Fibroblast of the aortic adventitia (primary cell): ENCODE results near the gene CTAG1B. TPM values are rescaled to one million over a fixed set of nuclear protein-coding genes. Genes with fewer than 3 reads are reported as not detected.

Experiments used
- DNase-seq: peaks from one replicate; pipeline ENCODE4 v3.0.0-alpha.2; 2010; ENCODE audit warnings: low read depth
- H3K4me3 ChIP-seq: 2 replicates; pipeline ENCODE4 v1.5.1; 2011; ENCODE audit warnings: low read depth, mild to moderate bottlenecking, control low read depth, low read length, moderate library complexity
- total RNA-seq: library from RNA; depleted of rRNA; stranded (reverse); fragments of >200 nt; gene quantifications from 2 replicates; pipeline ENCODE4 v1.2.3, GENCODE V29; 2012; ENCODE audit warnings: low replicate concordance
- TF ChIP-seq, protein P1 (sequence below): IDR thresholded peaks from 2 replicates; pipeline ENCODE4 v1.5.1; 2011; ENCODE audit warnings: mild to moderate bottlenecking, low read length, control low read depth, inconsistent platforms; ENCODE audit not compliant: insufficient read depth

The CTAG1B gene
- total RNA-seq, 1 donor, result not detected

- DNase-seq, result no peak
- H3K4me3 ChIP-seq, result no peak overlapping the region
- TF ChIP-seq, protein P1, sequence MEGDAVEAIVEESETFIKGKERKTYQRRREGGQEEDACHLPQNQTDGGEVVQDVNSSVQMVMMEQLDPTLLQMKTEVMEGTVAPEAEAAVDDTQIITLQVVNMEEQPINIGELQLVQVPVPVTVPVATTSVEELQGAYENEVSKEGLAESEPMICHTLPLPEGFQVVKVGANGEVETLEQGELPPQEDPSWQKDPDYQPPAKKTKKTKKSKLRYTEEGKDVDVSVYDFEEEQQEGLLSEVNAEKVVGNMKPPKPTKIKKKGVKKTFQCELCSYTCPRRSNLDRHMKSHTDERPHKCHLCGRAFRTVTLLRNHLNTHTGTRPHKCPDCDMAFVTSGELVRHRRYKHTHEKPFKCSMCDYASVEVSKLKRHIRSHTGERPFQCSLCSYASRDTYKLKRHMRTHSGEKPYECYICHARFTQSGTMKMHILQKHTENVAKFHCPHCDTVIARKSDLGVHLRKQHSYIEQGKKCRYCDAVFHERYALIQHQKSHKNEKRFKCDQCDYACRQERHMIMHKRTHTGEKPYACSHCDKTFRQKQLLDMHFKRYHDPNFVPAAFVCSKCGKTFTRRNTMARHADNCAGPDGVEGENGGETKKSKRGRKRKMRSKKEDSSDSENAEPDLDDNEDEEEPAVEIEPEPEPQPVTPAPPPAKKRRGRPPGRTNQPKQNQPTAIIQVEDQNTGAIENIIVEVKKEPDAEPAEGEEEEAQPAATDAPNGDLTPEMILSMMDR, result no peak
These were observed 11.7 kb downstream of the CTAG1B start for GRCh38 chrX:154607370-154607769.

DNA sequence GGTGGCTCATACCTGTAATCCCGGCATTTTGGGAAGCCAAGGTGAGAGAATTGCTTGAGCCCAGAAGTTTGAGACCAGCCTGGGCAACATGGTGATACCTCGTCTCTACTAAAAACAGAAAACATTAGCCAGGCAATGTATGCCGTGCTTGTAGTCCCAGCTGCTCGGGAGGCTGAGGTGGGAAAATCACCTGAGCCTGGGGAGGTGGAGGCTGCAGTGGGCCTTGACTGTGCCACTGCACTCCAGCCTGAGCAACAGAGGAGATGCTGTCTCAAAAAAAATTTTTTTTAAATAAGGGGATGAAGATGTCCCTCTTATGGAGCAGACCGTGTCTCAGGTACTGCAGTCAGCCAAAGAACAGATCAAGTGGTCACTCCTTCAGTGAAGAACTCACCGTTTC lies 13.5 kb downstream of the CTAG1B start:
- DNase-seq, result no peak
- H3K4me3 ChIP-seq, result no peak overlapping the region
- TF ChIP-seq, protein P1, result no peak

GRCh38 chrX:154603438-154604430 lies 15.3 kb downstream of the CTAG1B start:
- TF ChIP-seq, protein P1, result no peak
- H3K4me3 ChIP-seq, result no peak overlapping the region
- peak; percentile 69 for DNase-seq

DNA sequence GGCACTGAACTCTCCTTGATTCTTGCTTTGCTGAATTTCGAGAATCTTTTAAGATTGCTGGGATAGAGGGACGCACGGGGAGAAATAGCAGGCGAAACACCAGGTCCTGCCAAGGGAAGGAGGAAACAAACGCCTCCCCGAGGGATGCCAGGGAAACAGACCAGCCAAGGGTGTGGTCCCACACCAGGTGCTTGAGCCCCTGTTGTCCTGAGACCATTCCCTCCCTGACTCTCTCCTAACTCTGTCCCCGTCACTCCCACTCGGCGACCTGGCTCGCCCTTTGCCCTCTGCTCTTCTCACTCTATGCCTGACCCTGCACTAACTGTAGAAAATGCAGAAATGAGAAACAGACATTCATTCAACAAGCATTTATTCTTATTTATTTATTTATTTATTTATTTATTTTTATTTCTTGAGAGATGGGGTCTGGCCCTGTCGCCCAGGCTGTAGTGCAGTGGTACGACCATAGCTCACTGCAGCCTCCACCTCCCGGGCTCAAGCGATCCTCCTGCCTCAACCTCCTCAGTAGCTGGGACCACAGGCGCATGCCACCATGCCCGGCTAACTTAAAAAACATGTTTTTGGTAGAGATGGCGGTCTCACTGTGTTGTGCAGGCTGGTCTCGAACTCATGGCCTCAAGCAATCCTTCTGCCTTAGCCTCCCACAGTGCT lies 16.2 kb downstream of the CTAG1B start:
- TF ChIP-seq, protein P1, result no peak
- H3K4me3 ChIP-seq, result no peak overlapping the region
- DNase-seq, result no peak

GRCh38 chrX:154602226-154602625 lies 16.9 kb downstream of the CTAG1B start:
- DNase-seq, result no peak
- no peak overlapping the region for H3K4me3 ChIP-seq
- TF ChIP-seq, protein P1, result no peak

DNA sequence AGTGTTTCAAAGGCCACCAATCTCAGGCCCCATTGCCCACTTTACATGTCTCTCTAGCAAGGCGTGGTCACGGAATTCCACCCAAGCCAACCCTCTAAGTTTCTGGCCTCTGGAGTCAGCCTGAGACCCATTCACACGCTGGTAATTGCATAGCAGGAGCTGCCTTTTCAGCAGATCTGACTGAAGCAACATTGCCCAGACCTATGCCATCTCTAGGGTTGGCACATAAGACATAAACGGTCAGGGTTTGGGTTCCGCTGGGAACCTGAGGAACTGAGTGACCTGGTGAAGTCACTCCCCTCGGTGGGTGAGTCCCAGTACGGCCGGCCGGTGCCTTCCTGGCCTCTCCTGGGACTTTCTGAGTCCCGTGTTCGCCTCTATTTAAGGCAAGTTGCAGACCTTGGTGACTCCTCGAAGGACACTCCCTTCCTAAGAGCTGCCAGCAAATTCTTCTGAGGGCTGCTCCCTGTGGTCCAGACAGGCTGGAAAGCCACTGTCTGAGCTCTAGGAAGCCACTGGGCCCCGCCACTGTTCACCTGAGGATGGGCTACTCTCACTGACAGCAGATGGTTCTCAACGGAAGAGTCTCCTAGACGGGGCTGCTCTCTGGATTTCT lies 18.2 kb downstream of the CTAG1B start:
- TF ChIP-seq, protein P1, result no peak
- DNase-seq, result no peak

More for the DNA sequence above, 18.2 kb downstream of the CTAG1B start:
- H3K4me3 ChIP-seq, result no peak overlapping the region
